ENCODE measurements around the gene DOLK. TPM values are rescaled to one million over a fixed set of nuclear protein-coding genes. Genes with fewer than 3 reads are reported as not detected.
A peak's percentile ranks its signal among the peaks of the same experiment; 100 is the strongest.
"Not testable (repeated sequence)": the region's sequence is repeated elsewhere in the genome, so short reads cannot be mapped to it uniquely, and the experiment has no call there.

The DOLK gene
- total RNA-seq, 1 donor from 2014 or later, result 10.3 TPM

DNA sequence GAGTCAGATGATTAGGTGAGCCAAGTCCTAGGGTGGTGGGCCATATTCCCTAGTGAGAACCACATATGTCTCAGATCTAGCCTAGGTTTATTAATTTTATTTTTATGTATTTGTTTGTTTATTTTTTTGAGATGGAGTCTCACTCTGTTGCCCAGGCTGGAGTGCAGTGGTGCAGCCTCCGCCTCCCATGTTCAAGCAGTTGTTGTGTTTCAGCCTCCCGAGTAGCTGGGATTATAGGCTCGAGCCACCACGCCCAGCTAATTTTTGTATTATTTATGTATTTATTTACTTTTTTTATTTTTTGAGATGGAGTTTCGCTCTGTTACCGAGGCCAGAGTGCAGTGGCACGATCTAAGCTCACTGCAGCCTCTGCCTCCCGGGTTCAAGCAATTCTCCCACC is 36.1 kb upstream of the DOLK start:
- TF ChIP-seq, protein P1, sequence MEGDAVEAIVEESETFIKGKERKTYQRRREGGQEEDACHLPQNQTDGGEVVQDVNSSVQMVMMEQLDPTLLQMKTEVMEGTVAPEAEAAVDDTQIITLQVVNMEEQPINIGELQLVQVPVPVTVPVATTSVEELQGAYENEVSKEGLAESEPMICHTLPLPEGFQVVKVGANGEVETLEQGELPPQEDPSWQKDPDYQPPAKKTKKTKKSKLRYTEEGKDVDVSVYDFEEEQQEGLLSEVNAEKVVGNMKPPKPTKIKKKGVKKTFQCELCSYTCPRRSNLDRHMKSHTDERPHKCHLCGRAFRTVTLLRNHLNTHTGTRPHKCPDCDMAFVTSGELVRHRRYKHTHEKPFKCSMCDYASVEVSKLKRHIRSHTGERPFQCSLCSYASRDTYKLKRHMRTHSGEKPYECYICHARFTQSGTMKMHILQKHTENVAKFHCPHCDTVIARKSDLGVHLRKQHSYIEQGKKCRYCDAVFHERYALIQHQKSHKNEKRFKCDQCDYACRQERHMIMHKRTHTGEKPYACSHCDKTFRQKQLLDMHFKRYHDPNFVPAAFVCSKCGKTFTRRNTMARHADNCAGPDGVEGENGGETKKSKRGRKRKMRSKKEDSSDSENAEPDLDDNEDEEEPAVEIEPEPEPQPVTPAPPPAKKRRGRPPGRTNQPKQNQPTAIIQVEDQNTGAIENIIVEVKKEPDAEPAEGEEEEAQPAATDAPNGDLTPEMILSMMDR (IDR thresholded peaks at IDR 0.05), result no peak
- H3K4me3 Mint-ChIP-seq, result no peak overlapping the region
- ATAC-seq (ENCODE audit: low read depth) (no peak), DNase-seq (no peak)
- H3K4me1 Mint-ChIP-seq, result no peaks in the 10 kb centered on the region
- intact Hi-C loops (cut with micrococcal nuclease), result no loop called here
- no peak overlapping the region for H3K27ac Mint-ChIP-seq
- no peaks in the 10 kb centered on the region for H3K27me3 Mint-ChIP-seq
- POLR2A ChIA-PET, result no interaction called here
- peaks cover 92% of the 10 kb centered on the region for H3K36me3 Mint-ChIP-seq (ENCODE audit: low read depth)
- CTCF ChIA-PET, result no interaction called here
- no peaks in the 10 kb centered on the region for H3K9me3 Mint-ChIP-seq

DNA sequence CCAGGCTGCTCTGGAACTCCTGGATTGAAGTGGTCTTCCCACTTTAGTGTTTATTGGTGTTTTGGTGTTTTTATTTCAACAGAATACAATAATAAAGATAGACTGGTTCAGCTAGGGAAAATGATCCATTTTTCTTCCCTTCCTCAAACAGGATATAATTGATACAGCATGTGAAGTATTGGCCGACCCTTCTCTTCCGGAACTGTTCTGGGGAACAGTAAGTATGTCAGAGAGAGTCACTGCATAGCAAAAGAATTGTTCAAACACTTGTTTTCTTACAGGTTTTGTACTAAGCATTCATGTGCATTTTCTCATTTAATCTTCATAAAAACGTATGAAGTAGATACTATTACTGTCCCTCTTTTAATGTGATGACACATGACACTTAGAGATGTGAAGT is 31.7 kb upstream of the DOLK start:
- H3K36me3 Mint-ChIP-seq (ENCODE audit: low read depth), result peaks cover 85% of the 10 kb centered on the region
- no peak overlapping the region for H3K4me3 Mint-ChIP-seq
- H3K9me3 Mint-ChIP-seq, result no peaks in the 10 kb centered on the region
- ATAC-seq (ENCODE audit: low read depth), result no peak
- no peak for DNase-seq
- ChIA-PET POLR2A (no interaction called here), CTCF (no interaction called here)
- no peaks in the 10 kb centered on the region for H3K4me1 Mint-ChIP-seq
- intact Hi-C loops (cut with micrococcal nuclease), result no loop called here
- TF ChIP-seq, protein P1 (IDR thresholded peaks at IDR 0.05), result no peak
- H3K27ac Mint-ChIP-seq, result no peak overlapping the region
- no peaks in the 10 kb centered on the region for H3K27me3 Mint-ChIP-seq

DNA sequence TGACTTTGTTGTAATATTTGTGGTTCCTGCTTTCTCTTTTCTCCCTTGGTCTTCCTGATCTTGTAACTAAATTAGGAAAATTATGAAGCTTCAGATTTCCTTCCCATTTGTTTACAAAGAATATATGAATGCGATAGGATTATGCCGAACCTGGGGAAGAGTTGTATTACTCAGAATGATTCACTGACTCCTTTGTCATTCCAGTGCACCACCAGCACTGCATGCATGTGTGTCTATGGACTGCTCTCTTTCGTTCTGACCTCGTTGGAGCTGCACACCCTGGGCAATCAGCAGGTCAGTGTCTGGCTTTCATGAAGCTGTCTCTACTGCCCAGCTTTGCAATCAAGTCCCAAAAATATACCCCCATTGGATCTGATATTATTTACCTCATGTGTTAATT is 25.6 kb upstream of the DOLK start:
- Mint-ChIP-seq H3K4me3 (no peak overlapping the region), H3K36me3 (ENCODE audit: low read depth) (peaks cover 88% of the 10 kb centered on the region), H3K27ac (no peak overlapping the region), H3K9me3 (no peaks in the 10 kb centered on the region), H3K27me3 (no peaks in the 10 kb centered on the region), H3K4me1 (no peaks in the 10 kb centered on the region)
- CTCF ChIA-PET, result no interaction called here
- DNase-seq (no peak), ATAC-seq (ENCODE audit: low read depth) (no peak)
- TF ChIP-seq, protein P1 (IDR thresholded peaks at IDR 0.05), result no peak
- POLR2A ChIA-PET, result no interaction called here
- intact Hi-C loops (cut with micrococcal nuclease), result no loop called here

DNA sequence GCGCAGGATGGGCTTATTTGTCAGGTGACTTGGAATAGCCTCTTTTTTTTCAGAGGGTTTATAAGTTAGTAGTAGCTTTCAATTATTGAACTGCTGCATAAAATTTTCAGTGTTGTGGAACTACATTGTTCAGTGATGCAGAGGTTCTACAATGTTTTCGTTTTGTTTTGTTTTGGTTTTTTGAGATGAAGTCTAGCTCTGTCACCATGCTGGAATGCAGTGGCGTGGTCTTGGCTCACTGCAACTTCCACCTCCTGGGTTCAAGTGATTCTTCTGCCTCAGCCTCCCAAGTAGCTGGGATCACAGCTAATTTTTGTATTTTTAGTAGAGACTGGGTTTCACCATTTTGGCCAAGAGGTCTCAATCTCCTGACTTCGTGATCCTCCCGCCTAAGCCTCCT is 22.1 kb upstream of the DOLK start:
- ATAC-seq (ENCODE audit: low read depth) (no peak), DNase-seq (no peak)
- H3K36me3 Mint-ChIP-seq (ENCODE audit: low read depth), result peaks cover 72% of the 10 kb centered on the region
- intact Hi-C loops (cut with micrococcal nuclease), result no loop called here
- no peak overlapping the region for H3K27ac Mint-ChIP-seq
- no peaks in the 10 kb centered on the region for H3K9me3 Mint-ChIP-seq
- ChIA-PET POLR2A (no interaction called here), CTCF (no interaction called here)
- H3K4me1 Mint-ChIP-seq, result no peaks in the 10 kb centered on the region
- no peaks in the 10 kb centered on the region for H3K27me3 Mint-ChIP-seq
- no peak overlapping the region for H3K4me3 Mint-ChIP-seq
- TF ChIP-seq, protein P1 (IDR thresholded peaks at IDR 0.05), result no peak

DNA sequence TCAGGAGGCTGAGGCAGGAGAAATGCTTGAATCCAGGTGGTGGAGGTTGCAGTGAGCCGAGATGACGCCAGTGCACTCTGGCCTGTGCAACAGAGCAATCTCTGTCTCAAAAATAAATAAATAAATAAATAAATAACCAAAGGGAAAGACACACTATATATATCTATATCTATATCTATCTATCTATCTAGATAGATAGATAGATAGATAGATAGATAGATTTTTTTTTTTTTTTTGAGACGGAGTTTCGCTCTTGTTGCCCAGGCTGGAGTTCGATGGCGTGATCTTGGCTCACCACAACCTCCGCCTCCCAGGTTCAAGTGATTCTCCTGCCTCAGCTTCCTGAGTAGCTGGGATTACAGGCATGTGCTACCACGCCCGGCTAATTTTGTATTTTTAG is 14.0 kb upstream of the DOLK start:
- peaks cover 57% of the 10 kb centered on the region for H3K36me3 Mint-ChIP-seq (ENCODE audit: low read depth)
- H3K9me3 Mint-ChIP-seq; intact Hi-C loops (cut with micrococcal nuclease); H3K4me3 Mint-ChIP-seq; ATAC-seq (ENCODE audit: low read depth); CTCF ChIA-PET; H3K27me3 Mint-ChIP-seq; H3K4me1 Mint-ChIP-seq; DNase-seq; POLR2A ChIA-PET; H3K27ac Mint-ChIP-seq: not testable (repeated sequence)

DNA sequence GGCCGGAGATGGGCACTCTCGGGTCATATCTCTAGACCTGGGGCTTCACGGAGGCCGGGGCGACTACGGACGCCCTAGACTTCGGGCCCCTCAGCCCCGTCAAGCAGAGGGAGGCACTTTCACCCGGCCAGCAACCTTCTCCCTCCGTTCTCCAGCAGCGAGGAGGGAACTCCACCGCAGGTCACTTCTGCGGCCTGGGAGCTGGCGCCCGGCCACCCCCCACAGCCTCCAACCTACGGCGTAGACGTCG is 201 bp downstream of the DOLK start:
- ATAC-seq (ENCODE audit: low read depth), result no peak
- Mint-ChIP-seq H3K4me3 (peak overlapping the region; percentile 98), H3K27me3 (no peaks in the 10 kb centered on the region), H3K4me1 (peaks cover 28% of the 10 kb centered on the region), H3K27ac (peak overlapping the region; percentile 97), H3K36me3 (ENCODE audit: low read depth) (peaks cover 31% of the 10 kb centered on the region), H3K9me3 (no peaks in the 10 kb centered on the region)
- TF ChIP-seq, protein P1 (IDR thresholded peaks at IDR 0.05), result no peak
- ChIA-PET CTCF (no interaction called here), POLR2A (interaction anchor here (1.2 to 1.7 kb wide), 3 partner anchors 22 to 176 kb away, joined by 3 read pairs; partner anchors contain the start of genes MIGA2 and ZER1)
- intact Hi-C loops (cut with micrococcal nuclease), result loop anchor here (1.0 to 10.0 kb wide), 2 partner anchors 66 to 242 kb away; partner anchors contain the start of genes KYAT1 and PKN3
- no peak for DNase-seq
